Stimulated activated CD4-positive, alpha-beta T cell treated with anti-CD3 and anti-CD28 coated beads, Interleukin-2, amount 100 ng/mL, for 24 hours (primary cell): Measurements from ENCODE around the gene AVPR1B.

Experiments
- DNase-seq, 2 donors: peaks; one replicate each; pipeline ENCODE4 v3.0.0-alpha.2; 2020

The AVPR1B gene

DNA sequence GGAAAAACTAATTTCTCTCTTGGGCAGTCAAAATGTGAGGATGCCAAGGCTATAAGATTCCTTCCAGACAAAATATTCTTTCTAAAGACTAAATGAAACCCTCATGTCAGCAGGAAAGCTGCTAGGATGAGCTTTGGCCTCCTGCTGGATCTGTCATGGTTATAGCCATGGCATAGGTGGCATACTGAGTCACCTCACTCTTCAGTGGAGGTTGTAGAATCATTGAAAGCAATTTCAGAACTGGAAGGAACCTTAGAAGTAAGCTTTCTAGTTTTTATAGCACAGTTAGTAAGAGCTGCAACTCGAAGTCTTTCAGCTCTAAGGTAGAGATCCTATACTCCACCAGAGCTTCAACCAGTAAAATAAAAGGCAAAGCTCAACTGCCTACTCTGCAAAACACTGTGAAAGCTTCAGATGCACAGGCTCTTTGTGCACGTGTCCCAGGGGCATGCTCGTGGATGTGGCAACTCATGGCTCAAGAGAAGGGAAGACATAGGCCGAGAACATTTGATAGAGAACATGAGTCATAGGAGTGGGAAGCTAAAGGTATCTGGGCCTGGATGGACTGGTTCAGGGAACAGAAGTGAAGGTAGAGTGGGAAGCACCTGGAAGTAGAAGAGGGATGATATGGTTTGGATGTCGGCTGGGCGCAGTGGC lies 5.8 kb downstream of the AVPR1B start:
- no peak for DNase-seq

DNA sequence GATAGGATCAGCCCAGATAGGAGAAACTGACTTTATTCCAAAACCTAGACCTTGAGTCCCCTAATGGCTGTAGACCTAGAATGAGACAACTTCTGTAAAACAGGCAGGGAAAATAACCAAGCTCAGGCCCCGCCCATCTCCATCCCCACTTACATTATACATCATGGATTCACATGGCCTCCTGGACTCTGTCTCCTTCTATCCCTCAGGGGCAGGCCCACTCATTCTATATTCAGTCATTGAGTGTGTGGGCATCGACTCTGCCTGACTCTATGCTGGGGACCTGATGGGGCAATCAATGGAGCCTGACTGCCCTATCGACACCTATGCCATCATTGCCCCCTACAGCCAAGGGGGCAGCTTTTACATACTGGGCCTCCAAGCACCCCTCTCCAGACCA lies 6.4 kb downstream of the AVPR1B start:
- no peak for DNase-seq

DNA sequence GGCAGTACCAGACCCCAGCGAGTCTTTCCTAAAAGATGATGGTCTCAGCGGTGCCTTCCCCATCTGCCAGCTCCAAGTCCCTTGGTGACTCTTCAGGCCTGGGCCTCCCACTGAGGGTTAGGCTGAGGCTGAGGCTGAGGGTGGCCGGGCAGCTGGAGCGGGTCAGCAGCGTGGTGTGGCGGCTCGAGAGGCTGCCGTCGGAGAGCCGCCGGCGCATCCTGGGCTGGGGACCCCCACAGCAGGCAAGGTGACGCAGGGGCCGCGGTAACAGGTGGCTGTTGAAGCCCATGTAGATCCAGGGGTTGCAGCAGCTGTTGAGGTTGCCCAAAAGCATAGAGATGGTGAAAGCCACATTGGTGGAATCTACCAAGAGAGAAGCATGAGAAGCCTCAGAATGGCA lies 7.0 kb downstream of the AVPR1B start:
- no peak for DNase-seq

DNA sequence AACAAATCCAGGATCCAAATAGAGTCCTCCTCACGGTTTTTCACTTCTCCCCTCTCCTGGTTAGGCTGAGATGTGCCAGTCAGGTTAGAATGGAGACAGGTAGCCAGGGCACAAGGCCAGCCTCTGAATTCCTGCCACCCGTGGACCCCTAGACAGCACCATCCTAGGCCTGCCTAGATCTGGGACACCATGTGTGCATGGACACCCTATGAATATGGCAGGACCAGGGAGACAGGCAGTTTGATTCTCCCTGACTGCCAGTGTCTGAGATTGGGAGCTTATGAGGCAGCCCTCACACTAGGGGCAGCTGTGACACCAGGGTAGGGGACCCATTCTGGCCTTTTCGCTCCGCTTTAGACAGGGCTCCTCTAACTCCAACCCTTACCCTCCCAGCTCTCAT lies 7.5 kb downstream of the AVPR1B start:
- DNase-seq: no peak

DNA sequence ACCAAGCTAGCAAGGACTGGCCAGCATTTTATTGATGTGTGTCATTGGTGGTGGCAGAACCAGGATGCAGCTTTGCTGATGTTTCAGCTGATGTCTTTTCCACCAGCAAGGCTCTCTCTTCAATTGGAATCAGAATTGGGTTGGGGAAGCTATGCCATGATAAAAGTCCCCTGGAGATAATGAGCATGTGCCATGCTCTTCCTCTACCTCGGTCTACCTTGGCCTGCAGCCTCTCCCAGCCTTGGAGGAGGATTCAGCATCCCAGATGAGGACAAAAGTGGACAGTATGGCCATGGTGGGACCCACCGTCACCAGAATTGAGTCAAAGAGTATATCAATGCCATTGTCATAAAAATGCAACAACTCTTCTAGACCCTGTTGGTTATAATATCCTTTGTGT lies 8.6 kb downstream of the AVPR1B start:
- DNase-seq: no peak

DNA sequence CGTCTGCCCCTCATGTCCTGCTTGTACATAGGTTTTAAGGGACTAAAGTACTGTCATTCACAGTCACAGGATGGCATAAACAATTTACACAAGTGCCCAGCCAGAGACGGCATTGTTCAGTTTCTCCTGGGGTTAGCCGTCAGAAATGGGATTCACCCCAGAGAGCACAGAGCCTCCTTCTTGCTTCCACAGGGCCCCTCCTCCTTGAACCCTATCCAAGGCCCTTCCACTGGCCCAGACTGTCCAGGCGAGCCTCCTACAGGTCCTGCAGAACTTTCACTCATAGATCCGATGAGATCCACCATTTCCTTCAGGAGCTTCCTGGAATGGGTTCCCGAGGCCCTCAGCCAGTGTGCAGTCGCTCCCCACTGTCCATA lies 10.0 kb downstream of the AVPR1B start:
- no peak for DNase-seq

DNA sequence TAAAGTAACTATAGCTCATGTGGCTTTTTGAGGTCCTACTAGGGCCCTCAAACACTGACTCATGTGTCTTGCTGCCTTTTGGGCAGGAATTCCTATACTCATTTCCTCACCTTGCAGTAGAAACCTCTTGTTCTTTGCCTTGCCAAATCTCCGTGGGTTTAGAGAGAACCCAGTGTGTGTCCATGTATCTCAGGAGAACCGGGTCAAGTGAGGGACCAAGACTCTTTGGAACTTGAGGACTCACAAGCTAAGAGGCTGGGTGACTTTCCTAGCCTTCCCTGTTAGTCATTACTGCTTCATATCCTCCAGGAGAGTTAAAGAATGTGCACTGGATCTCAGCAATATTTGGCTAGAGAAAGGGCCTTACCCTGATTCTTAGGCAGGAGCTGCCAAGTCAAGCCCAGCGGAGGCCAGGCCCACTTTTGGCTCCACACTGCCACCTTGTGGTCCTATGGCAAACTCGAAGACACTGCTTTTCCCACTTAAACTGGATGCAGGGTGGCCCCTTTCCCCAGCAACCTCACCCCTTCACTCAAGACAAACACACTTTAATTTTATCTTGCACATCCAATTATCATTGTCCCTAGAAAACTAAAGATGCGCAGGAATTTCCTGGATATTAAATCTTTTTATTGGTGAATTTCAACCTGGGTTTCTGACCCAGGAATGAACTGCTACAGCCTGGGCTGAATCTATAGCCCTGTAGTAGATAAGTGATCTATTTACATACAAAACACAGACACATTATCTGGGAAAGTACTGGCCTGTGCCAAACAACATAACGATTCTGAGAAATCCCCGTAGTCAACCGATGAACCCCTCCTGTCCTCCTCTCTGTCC lies 10.6 kb downstream of the AVPR1B start:
- DNase-seq: peak; percentile 83 to 84

DNA sequence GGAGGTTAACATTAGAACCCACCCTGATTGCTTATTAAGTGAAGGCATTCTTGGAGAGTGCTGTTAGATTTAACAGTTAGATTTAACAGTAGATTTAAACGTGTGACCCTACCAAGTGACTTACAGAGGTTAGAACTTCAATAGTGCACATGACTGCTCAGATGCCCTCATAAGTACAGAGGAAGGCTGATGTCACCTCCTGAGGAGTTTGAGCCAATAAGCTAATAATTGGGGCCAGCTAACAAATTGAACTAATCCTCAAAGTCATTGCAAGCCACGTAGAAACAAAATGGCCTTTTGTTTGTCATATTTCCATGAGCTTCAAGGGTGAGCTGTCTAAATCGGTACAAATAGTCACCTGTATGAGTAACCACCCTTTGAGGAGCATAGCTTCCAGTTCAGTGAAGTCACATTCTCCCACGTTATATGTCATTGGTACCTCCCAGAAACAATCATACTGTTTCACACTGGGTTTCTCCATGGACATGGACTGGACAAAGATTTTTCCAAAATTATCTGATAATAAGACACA lies 11.7 kb downstream of the AVPR1B start:
- DNase-seq: no peak

DNA sequence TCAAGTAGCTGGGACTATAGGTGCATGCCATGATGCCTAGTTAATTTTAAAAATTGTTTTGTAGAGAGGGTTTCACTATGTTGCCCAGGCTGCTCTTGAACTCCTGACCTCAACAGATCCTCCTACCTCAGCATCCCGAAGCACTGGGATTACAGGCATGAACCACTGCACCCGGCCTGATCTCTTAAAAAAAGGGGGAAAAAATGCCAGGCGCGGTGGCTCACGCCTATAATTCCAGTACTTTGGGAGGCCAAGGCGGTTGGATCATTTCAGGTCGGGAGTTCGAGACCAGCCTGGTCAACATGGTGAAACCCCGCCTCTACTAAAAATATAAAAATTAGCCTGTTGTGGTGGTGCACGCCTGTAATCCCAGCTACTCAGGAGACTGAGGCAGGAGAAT lies 13.2 kb downstream of the AVPR1B start:
- no peak for DNase-seq

DNA sequence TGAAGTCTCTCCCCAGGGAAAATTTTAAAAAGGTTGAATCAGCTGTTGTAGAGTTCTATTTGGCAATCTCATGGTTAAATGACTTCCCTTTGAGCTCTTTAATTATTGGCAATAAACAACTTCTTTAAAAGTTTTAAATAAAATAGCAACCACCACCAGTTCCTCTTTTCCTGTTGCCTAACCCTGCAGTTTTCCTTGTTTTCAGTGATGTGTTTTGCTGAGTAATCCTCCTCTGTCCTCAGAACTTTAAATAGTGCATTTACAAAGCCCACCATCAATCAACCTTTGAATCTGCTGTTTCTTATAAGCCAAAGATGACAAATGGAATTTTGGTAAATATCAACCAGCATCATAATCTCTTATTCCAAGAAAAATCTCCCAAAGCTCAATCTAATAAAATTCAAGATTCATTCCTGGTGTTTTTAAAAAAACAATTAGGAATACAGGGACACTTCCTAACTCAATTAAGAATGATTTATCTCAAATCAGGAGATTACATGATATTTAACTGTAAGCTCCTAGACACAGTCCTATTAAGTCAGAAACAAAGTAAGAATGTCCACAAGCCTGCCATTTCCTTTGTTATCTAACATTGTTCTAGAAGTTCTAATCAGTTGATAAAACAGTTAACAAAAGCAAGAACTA lies 14.8 kb downstream of the AVPR1B start:
- DNase-seq: no peak

DNA sequence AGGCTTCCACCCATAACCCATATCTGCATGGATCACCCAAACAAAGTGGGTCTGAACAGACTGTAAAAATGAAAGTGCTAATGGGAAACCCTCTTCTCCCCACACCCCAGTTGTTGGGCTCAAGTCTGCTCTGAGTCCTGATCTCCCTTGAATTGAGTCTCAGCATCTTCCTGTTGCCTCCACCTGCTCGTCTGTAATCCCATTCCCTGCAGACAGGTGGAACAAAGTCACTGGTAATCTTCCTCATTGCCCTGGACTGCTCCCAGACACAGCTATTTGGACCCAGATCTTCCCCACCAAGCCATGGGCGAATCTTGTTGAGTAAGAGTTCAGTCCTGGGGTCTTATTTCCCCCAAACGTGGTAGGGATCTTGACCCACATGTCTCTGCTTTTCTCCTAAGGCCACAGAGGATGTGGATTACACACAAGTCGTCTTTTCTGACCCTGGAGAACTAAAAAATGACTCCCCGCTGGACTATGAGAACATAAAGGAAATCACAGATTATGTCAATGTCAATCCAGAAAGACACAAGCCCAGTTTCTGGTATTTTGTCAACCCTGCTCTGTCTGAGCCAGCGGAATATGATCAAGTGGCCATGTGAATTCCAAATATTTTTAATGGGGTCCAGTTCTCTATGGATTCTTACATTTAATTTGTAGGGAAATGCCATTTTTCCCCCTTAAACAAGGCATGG lies 15.7 kb downstream of the AVPR1B start:
- no peak for DNase-seq

DNA sequence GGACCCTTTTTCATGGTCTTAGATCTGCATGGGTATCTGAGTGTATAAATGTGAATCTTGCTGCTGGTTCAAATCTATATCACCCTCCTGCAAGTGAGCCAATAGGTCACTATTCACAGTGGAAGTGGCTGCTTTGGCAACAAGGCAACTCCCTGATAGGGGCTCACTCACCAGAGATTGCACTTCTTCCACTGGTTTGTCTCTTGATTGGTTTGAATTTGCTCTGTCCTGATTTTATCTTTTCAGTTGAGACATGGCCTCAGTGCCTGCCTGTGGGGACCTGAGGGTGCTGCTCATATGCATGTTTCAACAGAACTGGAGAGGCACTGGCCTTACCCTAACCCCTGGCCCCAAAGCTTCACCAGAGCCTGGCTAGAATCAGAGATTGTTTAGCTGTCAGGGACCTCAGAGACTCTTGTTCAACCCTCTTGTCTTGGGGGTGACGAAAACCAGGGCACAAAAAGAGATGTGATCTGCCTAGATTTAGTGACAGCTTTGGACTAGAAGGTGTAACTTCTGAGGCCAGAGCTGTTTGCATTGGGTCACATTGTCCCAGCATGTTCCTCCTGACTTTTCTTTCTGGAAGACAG lies 16.9 kb downstream of the AVPR1B start:
- no peak for DNase-seq

DNA sequence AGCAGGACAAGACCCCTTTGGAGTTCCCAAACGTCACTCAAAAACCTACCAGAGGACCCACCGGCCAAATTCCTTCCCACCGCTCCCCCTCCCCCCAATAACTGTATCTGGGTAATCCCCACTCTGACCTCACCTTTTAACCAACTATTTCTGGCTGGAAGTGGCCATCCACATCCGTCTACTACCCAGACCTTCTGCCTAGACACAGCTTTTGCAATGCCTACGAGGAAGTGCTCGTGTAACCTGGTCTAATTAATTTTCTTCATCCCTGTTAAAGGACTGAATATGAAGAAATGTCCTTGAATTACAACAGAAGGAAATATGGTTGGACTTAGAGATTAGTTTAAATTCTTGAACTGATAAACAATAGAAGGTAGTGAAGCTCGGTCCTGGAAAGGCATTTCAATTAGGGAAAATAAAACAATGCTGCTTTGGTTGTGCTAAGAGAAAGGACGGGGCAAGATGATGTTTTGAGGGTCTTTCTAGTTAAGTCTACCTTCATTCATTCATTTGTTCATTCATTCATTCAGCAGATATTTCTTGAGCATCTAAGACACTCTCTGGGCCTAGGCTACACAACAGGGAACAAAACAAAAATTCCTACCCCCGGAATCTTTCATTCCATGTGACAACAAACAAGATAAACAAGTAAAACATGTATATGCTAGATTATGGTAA lies 18.8 kb downstream of the AVPR1B start:
- no peak for DNase-seq

DNA sequence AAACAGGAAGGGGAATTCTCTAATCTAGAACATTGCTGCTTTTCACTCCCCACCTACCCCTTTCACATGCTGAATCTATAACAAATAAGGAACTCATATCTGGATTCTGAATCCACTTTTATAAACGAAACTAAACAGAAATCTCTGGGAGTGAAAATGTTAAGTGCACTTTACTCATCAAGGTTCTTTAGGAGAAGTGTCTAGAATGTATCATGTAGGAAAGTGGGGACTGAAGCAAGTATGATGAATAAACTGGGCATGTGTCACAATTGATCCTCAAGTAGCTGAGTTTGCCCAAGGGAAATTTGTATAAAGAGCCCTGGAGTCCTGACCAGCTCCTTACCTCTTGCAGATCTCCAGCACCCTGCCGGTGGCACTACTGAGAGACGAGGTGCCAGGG lies 19.8 kb downstream of the AVPR1B start:
- DNase-seq: no peak

DNA sequence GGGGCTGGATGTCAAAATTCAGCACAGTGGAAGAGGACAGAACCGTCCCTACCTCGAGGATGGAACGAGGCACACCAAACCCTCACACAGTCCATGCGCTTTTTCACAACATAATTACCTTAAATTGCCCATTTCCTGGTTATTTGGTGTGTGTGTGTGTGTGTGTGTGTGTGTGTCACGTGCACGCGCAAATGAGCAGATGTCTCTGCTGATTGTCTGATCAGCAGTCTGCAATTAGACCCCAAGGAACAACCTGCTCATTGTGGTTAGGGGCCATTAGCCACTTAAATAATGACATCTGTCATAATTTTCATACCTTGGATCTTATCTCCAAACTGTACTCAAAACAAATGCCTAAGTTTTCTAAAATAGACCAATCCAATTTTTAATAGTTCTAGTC lies 23.2 kb downstream of the AVPR1B start:
- DNase-seq: no peak

DNA sequence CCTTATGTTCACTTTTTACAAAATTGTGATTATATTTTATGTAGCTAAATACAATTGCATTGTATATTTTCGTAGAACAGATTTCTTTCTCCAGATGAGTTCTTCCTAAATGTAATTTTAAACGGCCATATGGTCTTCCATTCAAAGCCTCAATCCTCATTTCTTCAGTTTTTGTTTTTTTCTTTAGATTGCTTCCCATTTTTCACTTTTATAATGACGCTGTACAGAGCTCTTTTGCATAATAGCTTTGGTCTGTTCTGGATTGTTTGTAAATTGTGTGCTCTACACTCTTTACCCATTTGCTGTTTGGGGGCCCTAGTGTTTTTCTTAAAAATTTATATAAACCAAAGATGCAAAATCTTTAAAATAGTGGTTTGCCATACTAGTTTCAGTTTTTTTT lies 27.8 kb downstream of the AVPR1B start:
- no peak for DNase-seq

DNA sequence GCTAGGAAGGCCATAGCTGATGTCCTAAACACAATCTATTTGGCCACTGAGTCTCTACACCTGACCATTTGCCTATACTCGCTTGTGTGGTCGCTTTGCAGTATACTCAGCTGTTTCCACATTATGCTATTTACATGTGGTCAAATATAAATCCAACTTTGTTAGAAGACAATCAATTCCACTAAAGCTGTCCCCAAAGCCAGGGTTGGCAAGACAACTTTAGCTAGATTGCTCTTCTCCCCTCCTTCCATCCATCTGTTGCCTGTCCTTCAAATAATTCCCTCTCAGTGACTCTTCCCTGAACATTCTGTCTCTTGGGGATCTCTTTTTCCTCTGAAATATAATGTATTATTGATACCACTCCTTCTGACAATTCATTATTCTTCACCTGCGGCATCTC lies 30.1 kb downstream of the AVPR1B start:
- DNase-seq: no peak

DNA sequence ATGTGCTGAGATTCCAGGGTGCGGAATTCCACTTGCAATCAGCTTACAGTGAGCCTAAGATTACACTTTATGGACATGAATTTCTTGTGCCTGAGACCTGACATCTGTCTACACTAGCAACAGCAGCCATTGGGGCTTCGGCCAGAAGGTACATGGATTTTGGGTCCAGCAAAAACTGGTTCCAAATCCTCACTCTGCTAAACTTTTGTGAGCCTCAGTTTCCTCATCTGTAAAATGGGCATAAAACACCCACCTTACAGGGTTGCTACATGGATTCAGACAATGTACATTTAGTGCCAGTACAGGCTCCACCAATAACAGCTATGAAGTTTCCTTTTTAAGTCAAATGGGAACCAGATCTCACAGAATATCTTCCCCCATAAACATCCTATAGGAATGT lies 33.4 kb downstream of the AVPR1B start:
- no peak for DNase-seq

DNA sequence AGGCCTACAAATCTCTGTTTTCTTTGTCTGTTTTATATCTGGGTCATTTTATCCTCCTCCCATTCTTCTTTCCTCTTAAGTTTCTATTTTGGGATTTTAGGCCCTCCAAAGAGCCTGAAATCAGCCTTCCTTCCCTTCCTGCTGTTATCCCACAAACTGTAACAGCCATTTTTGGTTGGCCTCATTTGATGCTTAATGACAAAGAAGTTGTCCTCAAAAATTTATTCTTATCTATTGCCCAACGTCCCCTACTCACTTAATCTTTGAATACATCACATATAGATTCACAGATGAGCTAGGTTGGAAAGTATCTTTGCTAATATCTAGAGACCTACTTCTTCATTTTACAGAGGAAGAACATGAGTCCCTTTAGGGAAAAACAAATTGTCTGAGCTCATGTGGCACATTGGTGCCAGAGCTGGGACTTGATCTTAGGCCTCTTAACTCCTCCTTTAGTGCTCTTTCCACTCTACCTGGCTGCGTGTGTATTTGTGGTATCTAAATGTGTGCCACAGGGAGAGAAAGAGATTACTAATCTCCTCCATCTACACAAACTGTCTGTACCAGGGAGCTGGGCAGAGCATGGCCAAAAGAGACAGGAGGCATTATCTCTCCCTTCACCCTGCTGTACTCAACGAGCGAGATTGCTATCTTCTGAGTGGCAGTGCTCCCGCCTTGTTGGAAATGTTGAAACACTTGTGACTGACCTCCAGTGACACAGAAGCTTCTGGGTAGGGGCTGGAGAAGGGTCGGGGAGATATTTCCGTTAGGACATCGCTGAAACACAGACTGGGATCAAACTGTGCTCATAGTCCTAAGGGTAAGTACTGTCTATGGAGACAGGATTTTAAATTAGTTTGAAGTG lies 34.1 kb downstream of the AVPR1B start:
- DNase-seq: no peak

DNA sequence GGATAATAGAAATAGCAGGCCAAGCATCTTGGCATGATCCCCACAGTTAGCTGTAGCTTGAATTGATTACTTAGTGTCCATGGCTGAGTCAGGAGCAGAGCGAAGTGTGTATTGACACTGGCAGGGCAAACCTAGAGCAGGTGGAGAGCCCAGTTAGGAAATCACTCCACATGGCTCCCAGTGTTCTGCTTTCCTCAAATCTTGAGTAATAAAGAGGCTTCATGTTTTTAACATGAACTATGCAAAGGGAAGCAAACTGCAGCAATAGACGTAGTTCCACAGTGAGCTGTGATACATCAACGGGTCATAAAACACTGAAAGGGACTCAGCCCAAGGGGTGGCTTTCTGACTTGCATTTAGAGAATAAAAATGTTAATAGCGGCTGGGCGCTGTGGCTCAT lies 35.3 kb downstream of the AVPR1B start:
- no peak for DNase-seq
